NCI-H187 (cell line): ENCODE measurements around the gene STOML2.
"Not testable (repeated sequence)": the region's sequence is repeated elsewhere in the genome, so short reads cannot be mapped to it uniquely, and the experiment has no call there.

Experiments
- DNase-seq, 2 experiments: peaks; one replicate each; lab custom pipeline; 2025; lab: John Stamatoyannopoulos, UW

STOML2 gene

GRCh38 chr9:35102769-35103659, at the start of gene STOML2:
Gene STOML2, minus strand, starts transcription at chr9:35103131. Its CDS starts 37 bp downstream, at chr9:35103094.
- peak; percentile 40 to 62 for DNase-seq

- DNase-seq: not testable (repeated sequence)
Observed at GRCh38 chr9:35147941-35148563, 45.1 kb upstream of the STOML2 start.

DNA sequence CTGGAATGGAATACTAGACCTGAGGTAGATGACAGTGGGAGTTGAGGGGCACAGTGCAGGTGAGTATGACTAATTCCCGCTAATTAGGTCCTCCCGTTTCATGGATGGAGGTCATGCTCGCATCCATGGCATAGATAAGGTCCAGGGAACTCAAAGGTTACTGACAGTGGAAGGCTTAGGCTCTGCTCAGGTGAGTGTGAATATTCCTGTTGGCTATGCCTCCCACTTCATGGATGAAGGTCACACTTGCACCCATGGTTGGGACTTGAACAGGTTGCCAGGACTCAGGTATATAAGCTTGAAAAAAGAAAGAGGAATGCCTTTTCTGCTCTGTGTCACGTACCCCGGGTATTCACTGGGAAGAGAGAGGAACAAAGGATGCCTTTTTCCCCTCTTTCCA, 39.1 kb upstream of the STOML2 start:
- no peak for DNase-seq

- DNase-seq: no peak
Observed at GRCh38 chr9:35140093-35140492, 37.2 kb upstream of the STOML2 start.

DNA sequence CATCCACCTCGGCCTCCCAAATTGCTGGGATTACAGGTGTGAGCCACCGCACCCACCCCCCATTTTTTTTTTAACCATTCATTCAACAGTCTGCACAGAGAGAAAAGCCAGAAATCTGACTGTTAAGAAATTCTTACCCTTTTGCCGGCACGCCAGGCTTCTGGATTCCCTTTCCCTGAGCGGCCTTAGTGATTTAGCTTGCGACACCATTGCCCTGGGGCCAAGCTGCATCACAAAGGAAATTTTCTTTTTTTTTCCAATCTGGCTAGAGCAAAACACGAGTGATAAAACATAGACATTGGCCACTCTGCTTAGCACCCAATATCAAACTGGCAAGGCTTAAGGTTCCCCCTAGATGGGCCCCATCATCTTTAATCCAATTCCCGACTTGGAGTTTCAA, 33.9 kb upstream of the STOML2 start:
- DNase-seq: no peak

DNA sequence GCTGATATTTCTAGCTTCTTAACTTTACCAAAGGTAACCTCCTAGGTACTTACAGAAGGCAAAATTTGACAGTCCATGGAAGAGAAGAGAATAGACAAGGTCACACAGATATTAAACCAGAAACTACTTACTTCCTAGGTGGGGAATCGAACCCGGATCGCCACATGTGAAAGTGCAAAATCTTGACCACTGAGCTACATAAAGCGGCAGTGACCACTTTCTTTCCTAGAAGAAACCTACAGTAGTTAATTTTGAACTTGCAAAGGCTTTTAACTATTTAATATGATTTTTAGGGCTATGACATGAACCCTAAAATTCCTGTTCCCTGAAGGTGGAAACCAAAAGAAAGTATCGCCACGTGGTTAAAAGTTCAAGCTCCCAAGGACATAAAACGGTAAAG, 33.1 kb upstream of the STOML2 start:
- DNase-seq: no peak

- no peak for DNase-seq
Observed at GRCh38 chr9:35134920-35135319, 32.0 kb upstream of the STOML2 start.

GRCh38 chr9:35116898-35117551, 14.1 kb upstream of the STOML2 start:
- peak in 1 of 2 experiments; percentile 72 for DNase-seq

DNA sequence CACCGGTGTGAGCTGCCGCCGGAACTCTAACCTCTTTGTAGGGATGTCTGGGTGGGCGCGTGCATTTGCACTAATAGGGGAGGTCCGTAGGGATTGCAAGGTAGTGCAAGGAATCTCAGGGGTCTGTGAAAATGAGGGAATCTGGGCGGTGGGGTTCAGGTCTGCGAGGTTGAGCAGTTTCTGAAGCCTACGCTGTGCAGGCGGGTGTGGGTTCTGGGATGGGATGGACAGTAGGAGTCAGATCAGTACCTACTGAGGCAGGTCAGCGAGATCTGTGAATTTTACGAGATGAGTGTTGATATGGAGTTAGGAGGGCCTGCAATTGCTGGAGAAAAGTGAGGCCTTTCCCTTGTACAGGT, 13.6 kb upstream of the STOML2 start:
- DNase-seq: peak in 1 of 2 experiments; percentile 21

DNA sequence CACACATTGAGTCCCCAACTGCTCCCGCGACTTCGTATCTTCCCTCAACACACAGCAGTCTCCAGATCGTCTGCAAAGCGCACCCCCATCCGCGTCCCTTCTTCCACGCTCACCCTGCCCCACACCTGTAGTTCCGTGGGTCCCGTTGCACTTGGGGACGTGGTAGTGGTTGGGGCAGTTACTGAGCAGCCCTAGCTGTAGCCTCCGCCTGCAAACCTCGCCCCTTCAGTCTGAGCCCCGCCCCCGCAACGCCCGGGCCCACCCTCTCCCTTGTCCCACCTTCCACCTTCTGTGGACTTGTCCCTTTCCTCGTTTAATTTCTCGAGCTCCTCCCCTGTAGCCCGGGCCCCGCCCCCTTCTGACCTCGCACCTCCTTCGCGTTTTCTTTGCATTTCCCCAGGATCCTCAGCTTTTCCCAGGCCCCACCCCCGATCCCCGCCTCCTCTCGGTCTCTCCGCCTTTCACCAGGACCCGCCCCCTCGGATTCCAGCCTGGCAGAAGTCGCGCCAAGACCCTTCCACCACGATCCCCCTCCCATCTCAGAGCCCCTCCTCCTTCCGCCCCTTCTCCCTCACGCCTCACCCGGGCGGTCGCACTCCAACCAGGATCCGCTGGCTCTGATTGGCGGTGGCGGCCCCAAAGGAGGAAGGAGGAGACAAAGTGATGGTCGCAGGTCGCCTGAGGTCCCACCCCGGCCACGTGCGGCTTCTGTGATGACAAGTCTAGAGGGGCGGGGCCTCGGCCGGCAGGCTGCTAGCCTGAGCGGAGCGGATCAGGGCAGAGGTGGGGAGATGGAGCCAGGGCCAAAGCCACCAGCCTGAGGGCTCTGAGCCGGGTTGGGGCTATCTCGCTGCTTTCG, 13.0 kb upstream of the STOML2 start, which contains the start of gene ATOSB:
Gene ATOSB (minus strand): TSS at position 183 of the 859 bp plus-strand sequence. CDS start 7,588 bp downstream, outside the sequence.
- DNase-seq: peak; percentile 89 to 91

GRCh38 chr9:35114840-35115628, 12.1 kb upstream of the STOML2 start:
- DNase-seq: peak in 1 of 2 experiments; percentile 2

DNA sequence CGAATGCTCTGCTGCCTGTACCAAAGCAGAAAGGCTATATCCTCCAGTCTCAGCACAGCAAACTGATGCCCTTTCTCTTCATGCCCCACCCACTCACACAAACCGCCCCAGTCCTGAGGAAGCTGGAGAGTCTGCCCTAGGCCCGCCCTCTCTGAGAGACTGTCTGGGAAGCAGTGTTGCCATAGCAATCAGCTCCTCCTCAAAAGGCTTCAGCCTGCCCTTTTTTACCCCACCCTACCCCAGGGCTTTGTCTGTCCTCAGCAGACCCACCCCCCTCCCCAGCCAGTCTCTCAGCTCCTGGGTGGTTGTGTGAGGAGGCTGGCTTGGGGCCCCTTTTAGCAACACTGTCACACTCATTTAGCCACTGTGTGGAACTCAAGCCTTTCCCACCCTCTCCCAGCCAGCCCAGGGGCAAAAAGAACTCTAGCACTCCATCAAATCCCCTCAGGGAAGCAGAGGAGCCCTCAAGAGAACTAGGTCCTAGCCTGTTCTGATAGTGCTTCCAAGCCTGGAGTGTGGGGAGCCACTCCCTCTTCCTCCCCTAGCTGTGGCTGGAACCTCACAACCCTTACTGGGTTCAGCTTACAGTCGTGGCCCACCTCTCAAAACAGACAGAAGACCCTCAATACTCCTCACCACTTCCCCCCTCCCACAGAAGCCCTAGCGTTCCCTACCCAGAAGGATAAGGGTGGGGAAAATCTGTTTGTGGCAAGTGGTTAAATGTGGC, 11.3 kb upstream of the STOML2 start:
- DNase-seq: peak; percentile 43 to 71

DNA sequence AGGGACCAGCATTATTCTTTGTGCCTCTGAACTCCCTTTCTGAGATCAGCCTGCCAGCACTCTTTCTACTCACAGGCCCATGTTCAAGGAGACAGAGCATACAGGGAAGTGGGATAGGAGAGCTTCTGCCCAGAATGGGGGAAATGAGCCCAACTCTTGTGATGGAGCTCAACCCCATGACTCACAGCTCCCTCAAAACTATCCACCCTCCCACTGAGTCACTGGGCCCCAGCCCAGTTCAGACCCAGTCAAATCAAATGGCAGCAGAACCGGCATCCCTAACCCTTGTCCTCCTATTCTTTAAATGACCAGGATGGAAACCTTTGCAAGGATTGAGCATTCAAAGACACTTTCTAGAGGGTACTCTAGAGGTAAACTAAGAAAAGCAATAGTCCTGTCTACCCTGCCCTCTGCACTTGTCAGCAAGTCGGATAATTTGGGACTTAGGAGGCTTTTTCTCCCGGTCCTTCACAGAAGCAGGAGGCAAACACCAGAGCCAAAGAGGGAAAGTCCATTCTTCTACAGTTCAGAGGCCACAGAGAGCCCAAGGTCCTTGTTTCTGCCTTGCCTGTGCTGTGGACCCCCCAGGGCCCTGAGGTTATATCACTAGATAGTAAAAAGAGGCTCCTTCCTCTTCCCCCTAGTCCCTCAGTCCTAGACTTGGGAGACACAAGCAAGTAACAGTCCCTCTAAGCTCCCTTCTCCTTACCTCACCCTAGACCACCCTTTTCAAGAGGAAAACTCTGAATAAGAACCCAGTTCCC, 9.5 kb upstream of the STOML2 start:
- DNase-seq: no peak

GRCh38 chr9:35111001-35111933, 8.3 kb upstream of the STOML2 start:
- peak; percentile 64 to 85 for DNase-seq

DNA sequence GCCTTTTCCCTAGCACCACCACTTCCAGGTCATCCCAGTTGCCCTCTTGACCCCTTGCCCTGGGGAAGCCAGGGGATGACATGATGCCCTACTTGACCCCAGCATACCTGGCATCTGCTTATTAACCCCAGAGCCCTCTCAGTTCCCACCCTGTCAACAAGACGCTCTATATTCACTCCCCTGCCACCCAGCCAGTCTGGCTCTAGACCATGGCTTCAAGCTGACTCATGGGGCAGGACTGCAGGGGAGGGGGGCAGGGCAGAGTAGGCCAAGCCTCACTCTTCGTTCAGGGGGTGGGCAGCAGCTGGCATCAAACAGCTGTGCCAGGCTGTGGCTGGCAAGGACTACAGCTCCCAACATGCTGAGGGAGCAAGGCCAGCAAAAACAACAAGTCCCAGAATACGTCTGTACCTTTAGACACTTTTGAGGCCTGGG, 7.4 kb upstream of the STOML2 start:
- no peak for DNase-seq

- DNase-seq: no peak
Observed at GRCh38 chr9:35108946-35109575, 6.1 kb upstream of the STOML2 start.

DNA sequence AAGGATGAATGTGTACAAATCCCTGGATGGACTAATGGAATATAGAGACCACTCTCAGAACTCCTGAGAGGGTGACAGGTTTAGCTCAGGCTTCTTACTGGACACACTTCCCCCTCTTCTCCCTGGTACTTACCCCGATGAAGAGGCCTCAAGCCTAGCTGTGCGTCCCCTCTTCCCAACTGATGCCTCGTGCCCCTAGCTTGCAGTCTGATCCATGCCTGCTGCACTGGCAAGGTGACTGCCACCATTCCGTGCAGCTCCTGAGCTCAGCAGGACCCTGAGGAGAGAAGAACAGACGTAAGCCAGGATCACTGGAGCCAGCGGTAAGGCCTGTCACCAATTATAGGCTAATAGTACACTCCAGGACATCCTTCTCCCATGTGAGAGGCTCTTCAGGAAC, 5.5 kb upstream of the STOML2 start:
- no peak for DNase-seq
